Daoy (cell line): ENCODE measurements around the gene LPAR6. TPM values are rescaled to one million over a fixed set of nuclear protein-coding genes. Genes with fewer than 3 reads are reported as not detected.

Source experiments
- DNase-seq: peaks from one replicate; pipeline ENCODE4 v3.0.0-alpha.2; 2015; ENCODE audit warnings: low read depth
- total RNA-seq: library from RNA; depleted of rRNA; stranded (reverse); fragments of >200 nt; shearing (Covaris generic); gene quantifications from 2 replicates; pipeline ENCODE4 v1.2.3, GENCODE V29; 2014

The LPAR6 gene
- total RNA-seq, 1 experiment from 2014 or later: 0.80 TPM

DNA sequence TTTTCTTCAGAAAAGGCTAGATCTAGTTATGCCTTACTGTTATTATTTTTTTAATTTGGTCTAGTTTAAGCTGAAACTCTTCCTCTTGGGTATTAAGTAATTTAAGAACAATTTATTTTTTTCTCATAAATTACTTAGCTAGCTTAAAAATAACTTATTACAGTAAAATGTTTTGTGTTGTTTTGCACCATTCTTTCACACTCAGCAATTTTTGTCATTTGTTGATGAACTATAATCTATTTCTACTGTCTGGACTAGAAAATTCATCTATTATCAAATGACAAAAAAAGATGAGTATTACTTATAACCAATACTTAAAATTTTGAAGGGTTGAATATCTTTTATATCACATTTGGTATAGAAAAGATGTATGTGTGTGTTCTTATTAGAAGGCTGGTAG, 1.6 kb upstream of the LPAR6 start:
- no peak for DNase-seq

DNA sequence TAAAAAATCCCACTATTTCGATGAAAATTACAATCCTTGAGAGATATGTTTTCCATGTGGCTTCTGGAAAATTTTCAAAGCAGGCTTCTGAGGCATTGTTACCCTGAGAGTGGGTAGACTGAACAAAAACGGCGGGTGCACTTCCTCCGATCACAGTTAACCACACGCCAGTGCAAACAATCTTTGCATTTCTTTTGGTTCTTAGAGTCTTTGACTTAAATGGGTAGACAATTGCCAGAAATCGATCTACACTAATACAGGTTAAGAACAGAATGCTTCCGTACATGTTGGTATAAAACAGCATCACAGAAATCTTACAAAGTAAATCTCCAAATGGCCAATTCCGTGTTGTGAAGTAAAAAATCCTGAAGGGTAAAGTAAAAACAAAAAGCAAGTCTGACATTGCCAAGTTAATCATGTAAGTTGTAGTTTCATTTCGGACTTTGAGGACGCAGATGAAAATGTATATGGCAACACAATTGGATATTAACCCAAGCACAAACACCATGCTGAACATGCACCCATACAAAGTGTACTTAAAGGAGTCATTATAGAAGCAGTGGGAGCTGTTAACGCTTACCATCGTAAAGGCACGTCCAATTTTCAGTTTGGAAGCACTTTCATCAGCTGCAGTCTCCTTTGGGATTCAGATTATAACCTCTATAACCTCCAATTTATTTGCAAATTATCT, 927 bp downstream of the LPAR6 start:
- DNase-seq: no peak

DNA sequence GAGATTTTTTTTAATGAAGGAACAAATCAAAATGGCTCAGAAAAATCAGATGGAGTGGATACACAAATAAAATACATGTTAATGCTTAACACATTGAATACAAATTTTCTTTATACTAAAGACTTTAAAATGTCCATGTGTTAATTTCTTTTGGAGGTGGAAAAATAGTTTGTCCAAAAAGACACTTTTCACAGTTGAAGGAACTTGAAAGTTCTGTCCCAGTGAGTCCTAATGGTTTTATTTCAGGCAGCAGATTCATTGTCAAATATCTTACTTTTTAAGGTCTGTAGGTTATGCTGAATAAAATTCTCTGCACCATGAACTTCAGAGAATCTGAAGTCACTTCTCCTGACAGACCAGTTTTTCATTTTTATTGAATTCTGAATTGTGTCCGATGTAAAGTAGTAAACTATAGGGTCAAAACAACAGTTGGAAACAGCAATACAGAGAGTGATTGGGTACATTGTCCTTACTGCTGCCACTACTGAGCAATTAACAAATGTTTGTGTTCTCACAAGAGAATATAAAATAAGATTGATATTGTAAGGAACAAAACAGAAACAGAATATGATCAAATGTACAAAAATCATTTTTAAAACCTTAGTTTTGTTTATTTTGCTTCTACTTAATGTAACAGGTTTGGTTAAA, 1.6 kb downstream of the LPAR6 start:
- no peak for DNase-seq

DNA sequence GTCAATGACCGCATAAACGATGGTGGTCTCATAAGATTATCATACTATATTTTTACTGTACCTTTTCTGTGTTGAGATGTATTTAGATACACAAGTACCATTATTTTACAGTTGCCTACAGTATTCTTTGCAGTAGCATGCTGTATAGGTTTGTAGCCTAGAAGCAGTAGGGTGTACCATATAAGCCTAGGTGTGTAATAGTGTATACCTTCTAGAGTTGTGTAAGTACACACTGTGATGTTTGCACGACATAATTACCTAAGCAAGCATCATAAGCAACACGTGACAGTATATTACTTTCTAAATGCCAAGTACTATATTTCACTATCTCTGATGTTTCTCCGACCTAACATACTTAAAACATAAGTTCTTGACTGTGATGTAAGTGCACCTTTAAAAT, 2.7 kb downstream of the LPAR6 start:
- DNase-seq: no peak

DNA sequence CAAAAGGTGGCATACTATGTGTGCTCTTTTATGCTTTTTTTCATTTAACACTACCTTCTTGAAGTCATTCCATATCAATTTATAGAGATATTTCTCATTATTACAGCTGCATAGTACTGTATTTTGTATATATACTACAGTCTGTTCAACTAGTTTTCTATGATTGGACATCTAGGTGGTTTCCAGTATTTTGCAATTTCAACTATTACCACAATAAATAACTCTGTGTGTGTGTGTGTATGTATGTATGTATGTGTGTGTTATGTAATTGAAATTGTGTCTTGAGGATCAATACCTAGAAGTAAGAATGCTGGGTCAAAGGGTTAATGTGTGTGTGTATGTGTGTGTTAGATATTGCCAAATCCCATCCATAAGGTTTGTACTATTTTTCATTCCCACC, 7.0 kb downstream of the LPAR6 start:
- DNase-seq: no peak

DNA sequence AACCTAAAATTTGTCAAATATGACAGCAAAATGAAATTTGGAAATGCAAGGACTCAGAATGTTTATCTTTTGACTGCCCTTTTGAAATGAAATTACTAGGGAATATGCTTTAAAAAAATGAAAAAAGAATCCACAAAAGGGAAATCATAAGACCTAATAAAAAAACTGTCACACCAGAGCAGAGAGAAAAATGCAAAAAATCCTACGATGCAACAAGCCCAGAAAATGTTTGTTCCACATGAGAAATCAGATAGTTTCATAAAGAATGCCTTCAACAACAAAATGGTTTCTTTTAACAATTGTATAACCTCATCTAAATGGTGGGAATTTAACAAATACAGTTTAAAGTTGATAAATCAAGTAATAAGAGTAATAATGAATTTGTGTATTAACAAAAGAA, 8.0 kb downstream of the LPAR6 start:
- no peak for DNase-seq

DNA sequence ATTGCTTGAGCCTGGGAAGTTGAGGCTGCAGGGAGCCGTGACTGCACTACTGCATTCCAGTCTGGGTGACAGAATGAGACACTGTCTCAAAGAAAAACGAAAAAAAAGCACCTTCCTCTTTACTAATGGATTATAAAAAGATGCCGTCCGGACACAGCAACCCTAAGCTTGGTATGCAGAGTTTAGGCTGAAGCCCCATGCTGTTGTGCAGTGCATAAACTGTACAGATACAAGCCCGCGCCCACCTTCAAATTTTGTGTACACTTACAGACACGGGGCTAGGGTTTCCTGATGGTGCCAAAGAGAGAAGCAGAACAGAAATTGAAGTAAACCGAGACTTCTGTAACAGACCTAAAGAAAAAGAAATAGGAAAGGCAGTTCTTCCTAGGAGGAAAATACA, 9.0 kb downstream of the LPAR6 start:
- no peak for DNase-seq

DNA sequence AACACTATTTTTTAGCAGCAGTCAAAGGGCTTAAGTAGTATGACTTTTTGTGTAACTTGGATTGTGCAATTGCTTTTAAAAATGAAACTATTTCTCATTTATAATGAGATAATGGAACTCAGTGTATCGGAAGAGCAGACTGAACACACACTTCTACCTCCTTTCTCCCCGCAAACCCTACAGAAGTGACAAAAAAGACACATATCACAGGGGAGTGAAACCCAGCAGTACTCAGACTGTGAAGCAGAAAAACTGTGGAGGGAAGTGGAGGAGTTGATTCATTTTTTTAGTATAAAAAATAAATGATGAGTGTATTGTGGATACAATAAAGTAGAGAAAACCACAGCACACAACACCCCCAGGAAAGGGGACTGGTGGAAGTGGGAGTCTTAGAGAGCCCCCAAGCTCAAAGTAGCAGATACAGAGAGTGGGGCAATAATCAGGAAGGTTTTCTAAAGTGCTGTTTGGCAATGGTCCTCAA, 9.7 kb downstream of the LPAR6 start:
- DNase-seq: no peak

DNA sequence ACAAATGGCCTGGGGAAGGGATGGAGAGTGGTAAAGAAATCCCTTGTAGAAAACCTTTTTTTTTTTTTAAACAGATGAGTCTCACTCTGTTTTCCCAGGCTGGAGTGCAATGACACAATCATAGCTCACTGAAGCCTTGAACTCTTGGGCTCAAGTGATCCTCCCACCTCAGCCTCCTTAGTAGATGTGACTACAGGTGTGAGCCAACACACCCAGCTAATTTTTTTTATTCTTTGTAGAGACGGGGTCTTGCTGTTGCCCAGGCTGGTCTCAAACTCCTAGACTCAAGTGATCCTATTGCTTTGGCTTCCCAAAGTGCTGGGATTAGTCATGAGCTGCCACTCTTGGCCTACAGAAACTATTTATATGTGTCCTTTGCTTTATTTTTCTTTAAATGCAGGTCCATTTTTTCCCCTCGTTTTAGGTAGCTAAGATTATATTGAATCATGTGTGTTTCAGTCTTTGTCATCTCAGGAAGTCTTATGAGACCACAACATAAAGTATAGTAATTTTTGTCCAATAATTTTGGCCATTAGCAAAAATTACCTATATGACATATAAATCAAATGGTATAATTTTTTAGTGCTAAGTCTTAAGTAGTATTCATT, 10.5 kb downstream of the LPAR6 start:
- no peak for DNase-seq

DNA sequence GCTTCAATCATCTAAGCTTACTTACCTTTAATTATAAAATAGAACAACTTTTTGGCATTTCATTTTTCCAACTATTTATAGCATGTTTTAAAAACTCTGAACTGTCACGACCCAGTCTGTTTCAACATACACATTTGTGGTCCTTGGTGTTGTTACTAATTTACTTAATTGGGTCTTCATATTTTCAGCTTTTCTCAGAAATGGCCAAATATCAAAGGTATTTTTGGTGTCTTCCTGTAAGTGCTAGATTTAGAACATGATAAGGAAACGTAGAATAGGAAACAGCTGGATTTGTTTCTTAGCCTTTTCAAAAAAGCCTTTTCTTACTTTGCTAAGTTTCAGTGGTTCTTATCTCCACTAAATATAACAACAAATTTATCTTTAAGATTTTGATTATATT, 11.4 kb downstream of the LPAR6 start:
- no peak for DNase-seq

DNA sequence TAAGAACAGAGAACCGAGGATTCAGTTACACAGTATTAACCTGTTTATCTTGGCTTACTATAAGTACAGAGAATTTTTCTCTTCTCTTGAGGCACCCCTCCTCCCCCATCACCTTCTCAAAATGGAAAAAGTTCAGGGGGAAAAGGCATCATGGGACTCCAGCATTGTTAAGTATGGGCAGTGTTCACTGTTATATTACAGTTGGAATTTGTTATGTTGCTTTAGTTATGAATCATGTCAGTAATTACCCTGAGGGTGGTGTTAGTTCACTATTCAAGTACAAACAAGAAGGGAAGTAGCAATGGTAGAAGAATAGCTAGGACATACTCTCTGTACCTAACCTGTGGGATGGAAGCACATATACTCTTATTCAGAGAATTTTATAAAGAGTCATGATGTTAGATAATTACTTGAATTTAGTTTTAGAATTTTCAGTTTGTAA, 12.0 kb downstream of the LPAR6 start:
- peak; percentile 25 for DNase-seq

DNA sequence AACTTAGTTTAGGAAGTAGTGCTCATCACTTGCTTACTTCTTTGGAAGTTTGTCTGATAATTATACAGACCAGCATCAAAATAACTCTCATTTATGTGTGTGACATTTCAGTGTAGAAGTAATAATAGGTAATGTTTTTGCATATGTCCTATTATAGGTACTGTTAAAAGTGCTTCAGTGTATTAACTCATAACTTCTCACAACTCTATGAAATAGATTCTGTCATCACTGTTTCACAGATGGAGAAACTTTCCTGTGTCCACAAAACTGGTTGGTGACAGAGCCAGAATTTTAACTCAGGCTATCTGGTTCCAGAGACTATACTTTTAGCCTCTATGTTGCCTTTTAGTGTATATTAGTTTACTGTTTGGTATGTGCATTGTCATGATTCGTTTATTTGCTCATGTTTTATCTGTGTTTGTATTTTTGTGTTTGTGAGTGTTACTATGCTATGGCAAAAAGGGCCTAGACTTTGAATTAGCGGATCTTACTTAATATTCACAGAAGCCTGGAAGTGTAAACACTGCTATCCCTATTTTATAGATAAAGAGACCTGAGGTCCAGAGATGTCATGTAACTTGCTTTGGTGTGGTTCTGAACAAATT, 12.7 kb downstream of the LPAR6 start:
- no peak for DNase-seq

DNA sequence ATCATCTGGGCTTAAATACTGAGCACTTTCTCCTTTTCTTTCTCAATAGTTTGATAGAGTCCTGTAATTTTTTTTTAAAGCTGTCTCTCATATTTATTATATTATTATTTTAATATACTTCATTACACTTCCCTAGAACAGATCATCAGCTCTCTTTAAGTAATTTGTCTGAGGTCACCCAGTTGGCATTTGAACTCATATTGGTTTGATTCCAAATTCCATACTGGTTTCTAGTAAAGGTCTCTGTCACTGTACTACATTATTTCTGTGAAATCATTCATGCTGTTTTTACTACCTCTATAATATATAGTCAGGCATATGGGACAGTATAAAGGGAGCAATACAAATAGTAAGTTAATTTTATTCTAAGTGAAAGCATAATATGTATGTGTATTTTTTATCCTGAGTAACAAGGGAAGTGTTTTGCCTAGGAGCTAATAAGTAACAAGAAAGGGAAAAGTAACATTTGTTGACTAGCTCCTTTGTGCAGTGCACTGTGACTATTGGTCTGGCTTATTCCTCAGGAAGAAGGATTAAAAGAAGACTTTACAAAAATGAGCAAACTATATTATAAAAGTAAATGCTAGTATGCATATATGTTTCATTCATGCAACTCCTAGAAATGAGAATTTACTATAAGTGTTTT, 14.3 kb downstream of the LPAR6 start:
- no peak for DNase-seq

DNA sequence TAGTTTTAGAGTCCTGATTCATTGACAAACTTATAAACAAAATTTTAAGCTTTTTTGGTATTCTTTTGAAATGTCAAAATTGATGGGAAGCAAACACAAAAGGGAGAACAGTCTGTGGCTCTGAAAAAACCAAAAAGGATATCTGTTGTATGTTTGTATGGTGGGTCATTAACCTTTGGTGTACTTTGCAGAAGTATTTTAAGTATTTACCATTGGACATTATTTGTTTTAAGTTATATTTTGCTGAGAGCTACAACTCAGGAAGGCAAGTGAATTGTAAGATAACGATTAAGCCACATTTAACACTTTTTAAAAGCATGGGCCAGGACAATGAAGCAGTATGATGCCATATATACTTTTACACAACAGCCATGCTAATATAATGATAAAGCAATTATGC, 15.2 kb downstream of the LPAR6 start:
- no peak for DNase-seq

DNA sequence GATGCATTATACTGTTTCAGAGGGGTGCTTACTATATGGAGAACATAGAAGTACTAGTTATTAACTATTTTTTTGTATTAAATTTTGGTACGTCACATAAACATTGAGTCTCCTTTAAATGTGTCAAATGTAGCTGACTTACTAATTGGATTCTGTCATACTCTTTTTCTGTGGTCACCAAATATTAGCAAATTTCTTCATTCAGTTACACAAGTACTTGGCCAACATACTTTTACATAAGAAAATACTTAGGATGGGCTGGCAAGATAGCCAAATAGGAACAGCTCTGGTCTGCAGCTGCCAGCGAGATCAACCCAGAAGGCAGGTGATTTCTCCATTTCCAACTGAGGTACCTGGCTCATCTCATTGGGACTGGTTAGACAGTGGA, 19.2 kb downstream of the LPAR6 start:
- DNase-seq: no peak

DNA sequence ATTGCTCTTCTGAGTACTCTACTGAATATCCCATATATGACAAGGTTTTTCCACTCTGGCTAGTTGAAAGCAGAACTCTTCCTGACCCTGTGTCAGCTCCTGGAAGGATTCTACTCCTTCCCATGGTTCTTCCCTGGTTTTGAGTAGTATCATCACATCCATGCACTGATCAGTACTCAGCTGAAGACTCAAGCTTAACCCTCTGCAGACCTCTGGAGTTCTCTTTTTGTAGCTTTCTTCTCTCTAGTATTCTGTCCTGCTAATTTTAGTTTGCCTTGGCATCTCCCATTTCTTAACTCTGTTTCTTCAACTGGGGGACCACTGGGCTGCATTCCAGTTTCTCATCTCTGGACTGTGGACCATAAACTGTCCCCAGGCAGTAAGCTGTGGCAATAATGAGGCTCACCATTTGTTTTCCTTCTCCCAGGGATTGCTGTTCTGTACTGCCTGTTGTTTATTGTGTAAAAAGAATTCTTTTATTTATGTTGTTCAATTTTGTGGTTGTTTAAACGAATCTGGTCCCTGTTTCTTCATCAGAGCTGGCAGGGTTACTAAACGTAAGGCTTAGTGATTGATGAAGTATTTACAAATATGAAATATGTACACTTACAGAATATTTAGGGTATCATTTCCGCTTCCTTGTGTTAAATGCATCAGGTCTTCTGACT, 19.7 kb downstream of the LPAR6 start:
- DNase-seq: no peak

DNA sequence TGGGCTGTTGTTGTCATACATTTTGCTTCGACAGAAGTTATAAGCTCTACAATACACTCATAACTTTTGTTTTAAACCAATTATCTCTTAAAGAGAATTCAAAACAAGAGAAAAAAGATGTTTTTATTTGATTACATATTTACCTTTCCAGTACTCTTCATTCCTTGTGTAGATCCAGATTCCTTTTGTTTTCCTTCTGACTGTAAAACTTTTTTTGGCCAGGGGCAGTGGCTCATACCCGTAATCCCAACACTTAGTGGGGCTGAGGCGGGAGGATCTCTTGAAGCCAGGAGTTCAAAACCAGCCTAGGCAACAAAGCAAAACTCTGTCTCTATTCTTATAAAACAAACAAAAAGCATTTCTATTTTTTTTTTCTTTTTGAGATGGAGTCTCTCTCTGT, 21.7 kb downstream of the LPAR6 start:
- DNase-seq: no peak

DNA sequence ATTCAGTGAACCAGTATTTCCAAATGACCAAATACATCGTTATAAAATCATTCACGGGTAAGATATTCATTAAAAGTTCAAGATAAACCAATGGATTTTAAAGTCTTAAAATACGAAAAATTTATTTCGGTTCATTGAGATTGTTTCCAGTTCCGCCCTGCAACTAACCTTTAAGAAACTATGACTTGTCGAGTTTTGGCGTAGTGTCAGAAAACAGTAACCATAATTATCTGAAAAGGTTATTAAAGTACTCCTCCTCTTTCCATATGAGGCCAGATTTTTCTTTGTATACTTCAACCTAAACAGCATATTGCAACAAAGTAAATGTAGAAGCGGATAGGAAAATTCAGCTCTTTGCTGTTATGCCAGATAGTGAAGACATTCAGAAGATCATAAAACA, 26.1 kb downstream of the LPAR6 start:
- no peak for DNase-seq

DNA sequence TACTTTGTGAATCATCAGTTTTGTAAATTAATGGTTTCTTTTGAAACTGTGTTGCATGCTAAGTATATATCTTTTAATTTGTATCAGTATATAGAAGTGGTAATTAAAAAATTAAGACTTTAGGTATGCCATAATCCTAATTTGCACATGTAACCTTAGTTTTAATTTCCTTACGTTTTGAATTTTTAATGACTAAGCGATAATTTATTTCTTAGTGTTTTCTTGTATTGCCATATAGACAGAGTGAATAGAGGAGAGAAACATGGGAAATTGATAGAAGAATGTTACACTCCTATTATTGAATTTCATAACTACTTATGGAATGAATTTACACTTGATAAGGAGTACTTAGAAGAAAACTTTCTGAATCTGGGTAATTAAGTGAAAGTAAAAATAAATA, 29.5 kb downstream of the LPAR6 start:
- no peak for DNase-seq

DNA sequence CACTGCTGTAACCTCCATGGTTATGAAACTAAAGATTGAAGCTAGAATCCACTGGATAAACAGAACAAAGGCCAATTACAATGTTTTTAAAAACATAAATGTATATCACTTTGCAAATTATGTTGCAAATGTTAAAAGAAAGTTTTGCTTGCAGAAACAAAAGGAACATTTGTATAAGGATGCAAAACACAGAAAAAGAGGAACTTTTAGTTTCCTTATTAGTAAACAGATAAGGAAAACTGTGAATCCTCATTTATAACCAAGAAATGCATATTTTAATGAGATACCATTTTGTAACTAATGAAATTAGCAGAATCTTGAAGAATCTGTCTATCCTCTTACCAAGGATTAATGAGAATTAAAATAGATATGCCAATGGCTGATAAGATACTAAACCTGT, 32.3 kb downstream of the LPAR6 start:
- DNase-seq: no peak

DNA sequence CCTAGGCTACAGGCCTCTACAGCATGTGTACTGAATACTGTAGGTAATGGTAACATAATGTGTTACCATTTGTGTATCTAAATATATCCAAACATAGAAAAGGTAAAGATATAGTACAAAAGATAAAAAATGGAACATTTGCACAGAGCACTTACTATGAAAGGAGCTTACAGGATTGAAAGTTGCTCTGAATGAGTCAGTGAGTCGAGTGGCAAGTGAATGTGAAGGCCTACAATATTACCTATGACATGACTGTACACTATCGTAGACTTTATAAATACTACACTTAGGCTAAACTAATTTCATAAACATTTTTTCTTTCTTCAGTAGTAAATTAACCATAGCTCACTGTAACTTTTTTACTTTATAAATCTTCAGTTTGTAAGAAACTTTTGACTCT, 35.1 kb downstream of the LPAR6 start:
- DNase-seq: no peak

DNA sequence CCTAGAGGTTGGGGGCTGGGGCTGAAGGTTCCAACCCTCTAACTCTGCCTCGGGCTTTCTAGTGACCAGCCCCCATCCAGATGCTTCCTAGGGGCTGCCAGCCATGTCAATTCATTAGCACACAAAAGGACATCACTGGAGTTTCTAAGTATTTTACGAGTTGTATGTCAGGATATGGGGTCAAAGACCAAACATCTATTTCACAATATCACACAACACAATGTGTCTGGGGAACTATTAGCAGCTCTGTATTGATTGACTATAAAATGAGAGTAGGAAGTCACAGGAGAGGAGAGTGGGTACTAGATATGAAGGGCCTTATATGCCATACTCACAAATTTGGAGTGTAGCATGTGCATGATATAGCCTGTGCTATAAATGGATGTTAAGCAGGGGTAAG, 42.1 kb downstream of the LPAR6 start:
- no peak for DNase-seq
